ENCODE data around the gene ABL2. TPM values are rescaled to one million over a fixed set of nuclear protein-coding genes. Genes with fewer than 3 reads are reported as not detected.

The ABL2 gene
- total RNA-seq, 1 donor from 2014 or later, result 35.8 TPM

DNA sequence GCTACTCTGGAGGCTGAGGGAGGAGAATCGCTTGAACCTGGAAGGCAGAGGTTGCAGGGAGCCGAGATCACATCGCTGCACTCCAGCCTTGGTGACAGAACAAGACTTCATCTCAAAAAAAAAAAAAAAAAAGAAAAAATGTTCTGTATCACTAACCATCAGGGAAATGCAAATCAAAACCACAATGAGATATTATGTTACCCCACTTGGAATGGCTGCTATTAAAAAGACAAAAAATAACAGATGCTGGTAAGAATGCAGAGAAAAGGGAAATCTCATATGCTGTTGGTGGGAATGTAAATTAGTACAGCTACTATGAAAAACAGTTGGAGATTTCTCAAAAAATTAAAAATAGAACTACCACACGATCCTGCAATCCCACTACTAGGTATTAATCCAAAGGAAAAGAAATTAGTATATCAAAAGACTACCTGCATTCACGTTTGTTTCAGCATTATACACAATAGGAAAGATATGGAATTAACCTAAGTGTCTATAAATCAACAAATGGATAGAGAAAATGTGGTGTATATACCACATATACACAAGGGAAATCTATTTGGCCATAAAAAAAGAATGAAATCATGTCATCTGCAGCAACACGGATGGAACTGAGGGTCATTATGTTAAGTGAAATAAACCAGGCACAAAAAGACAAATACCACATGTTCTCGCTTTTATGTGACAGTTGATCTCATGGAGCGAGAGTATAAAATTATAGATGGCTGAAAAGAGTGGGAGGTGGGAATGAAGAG, 62.6 kb downstream of the ABL2 start:
- FAIRE-seq (no peak), DNase-seq (ENCODE audit: low read depth) (no peak)
- TF ChIP-seq, protein P1, sequence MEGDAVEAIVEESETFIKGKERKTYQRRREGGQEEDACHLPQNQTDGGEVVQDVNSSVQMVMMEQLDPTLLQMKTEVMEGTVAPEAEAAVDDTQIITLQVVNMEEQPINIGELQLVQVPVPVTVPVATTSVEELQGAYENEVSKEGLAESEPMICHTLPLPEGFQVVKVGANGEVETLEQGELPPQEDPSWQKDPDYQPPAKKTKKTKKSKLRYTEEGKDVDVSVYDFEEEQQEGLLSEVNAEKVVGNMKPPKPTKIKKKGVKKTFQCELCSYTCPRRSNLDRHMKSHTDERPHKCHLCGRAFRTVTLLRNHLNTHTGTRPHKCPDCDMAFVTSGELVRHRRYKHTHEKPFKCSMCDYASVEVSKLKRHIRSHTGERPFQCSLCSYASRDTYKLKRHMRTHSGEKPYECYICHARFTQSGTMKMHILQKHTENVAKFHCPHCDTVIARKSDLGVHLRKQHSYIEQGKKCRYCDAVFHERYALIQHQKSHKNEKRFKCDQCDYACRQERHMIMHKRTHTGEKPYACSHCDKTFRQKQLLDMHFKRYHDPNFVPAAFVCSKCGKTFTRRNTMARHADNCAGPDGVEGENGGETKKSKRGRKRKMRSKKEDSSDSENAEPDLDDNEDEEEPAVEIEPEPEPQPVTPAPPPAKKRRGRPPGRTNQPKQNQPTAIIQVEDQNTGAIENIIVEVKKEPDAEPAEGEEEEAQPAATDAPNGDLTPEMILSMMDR (IDR thresholded peaks at IDR 0.05; ENCODE audit: insufficient read depth, low read length, severe bottlenecking), result no peak
- Histone ChIP-seq H3K36me3 (ENCODE audit: control insufficient read depth, insufficient read depth, low read length) (no peaks in the 10 kb centered on the region), H3K27me3 (ENCODE audit: control insufficient read depth, insufficient read depth, low read length) (no peaks in the 10 kb centered on the region), H3K4me3 (ENCODE audit: low read depth, low read length) (no peak overlapping the region)

DNA sequence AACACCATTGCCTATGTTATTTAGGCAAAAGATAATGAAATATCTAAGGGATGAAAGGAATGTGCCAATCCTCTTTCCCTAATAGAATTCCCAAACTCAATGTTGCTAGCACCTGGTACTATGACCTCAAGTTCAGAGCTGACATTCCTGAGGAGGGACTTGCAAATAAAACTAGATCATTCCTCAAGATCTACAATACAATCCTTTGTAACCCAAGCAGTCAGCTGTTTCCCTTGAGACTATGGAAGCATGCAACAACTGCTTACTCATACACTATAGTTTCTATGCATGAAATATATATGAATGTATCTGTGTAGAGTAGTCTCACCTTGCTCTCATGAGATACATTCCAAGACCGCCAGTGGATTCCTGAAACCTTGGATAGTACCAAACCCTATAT, 65.0 kb downstream of the ABL2 start:
- peak; percentile 71 for DNase-seq (ENCODE audit: low read depth)
- TF ChIP-seq, protein P1 (IDR thresholded peaks at IDR 0.05; ENCODE audit: insufficient read depth, low read length, severe bottlenecking), result no peak

DNA sequence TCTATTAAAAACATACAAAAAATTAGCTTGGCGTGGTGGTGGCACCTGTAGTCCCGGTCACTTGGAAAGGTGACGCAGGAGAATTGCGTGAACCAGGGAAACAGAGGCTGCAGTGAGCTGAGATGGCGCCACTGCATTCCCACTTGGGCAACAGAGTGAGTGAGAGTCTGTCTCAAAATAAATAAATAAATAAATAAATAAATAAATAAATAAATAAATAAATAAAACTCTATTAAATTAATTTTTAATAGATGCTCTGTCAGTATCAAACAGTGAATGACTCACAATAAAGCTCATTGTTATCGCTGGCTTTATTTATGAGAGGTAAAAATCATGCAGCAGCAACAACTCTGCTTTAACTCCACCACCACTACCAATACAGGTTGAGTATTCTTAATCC, 72.8 kb downstream of the ABL2 start:
- FAIRE-seq, result no peak
- Histone ChIP-seq H3K4me3 (ENCODE audit: low read depth, low read length) (no peak overlapping the region), H3K27me3 (ENCODE audit: control insufficient read depth, insufficient read depth, low read length) (no peaks in the 10 kb centered on the region), H3K36me3 (ENCODE audit: control insufficient read depth, insufficient read depth, low read length) (no peaks in the 10 kb centered on the region)
- TF ChIP-seq, protein P1 (IDR thresholded peaks at IDR 0.05; ENCODE audit: insufficient read depth, low read length, severe bottlenecking), result no peak
- DNase-seq (ENCODE audit: low read depth), result no peak

More for the DNA sequence above, 65.0 kb downstream of the ABL2 start:
- Histone ChIP-seq H3K27me3 (ENCODE audit: control insufficient read depth, insufficient read depth, low read length) (no peaks in the 10 kb centered on the region), H3K36me3 (ENCODE audit: control insufficient read depth, insufficient read depth, low read length) (no peaks in the 10 kb centered on the region), H3K4me3 (ENCODE audit: low read depth, low read length) (no peak overlapping the region)
- FAIRE-seq, result no peak

DNA sequence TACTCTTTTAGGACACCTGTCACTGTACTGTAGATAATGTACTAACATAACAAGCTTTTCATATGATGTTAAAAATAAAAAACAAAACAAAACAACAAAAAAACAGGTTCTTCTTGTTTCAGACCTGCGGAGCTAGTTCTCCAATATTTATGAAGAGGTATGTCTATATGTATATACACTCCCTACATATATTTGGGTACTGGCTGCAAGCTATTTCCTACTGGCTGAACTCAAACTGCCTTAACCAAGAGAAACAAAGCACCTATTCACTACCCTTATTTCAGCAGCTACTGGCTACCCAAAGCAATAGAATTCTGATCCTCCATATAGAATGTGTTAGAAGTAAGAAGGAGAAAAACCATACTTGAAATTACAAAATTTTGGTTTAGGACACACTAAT, 73.5 kb downstream of the ABL2 start:
- Histone ChIP-seq H3K27me3 (ENCODE audit: control insufficient read depth, insufficient read depth, low read length) (no peaks in the 10 kb centered on the region), H3K4me3 (ENCODE audit: low read depth, low read length) (no peak overlapping the region), H3K36me3 (ENCODE audit: control insufficient read depth, insufficient read depth, low read length) (no peaks in the 10 kb centered on the region)
- no peak for FAIRE-seq
- TF ChIP-seq, protein P1 (IDR thresholded peaks at IDR 0.05; ENCODE audit: insufficient read depth, low read length, severe bottlenecking), result no peak
- no peak for DNase-seq (ENCODE audit: low read depth)

DNA sequence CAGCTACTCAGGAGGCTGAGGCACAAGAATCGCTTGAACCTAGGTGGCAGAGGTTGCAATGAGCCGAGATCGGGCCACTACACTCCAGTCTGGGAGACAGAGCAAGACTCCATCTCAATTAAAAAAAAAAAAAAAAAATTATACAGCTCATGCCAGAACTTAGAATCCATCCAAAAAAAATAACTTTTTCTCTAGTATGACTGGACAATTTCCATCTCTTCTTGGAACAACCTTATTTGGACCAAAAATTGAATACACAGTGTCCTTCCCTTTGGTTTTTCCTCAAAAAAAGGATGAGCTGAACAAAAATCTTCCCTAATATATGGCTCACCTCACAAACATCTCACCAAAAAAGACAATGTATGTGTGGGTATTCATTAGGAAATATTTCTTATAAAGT, 73.9 kb downstream of the ABL2 start:
- Histone ChIP-seq H3K27me3 (ENCODE audit: control insufficient read depth, insufficient read depth, low read length) (no peaks in the 10 kb centered on the region), H3K36me3 (ENCODE audit: control insufficient read depth, insufficient read depth, low read length) (no peaks in the 10 kb centered on the region), H3K4me3 (ENCODE audit: low read depth, low read length) (no peak overlapping the region)
- no peak for DNase-seq (ENCODE audit: low read depth)
- FAIRE-seq, result no peak
- TF ChIP-seq, protein P1 (IDR thresholded peaks at IDR 0.05; ENCODE audit: insufficient read depth, low read length, severe bottlenecking), result no peak

DNA sequence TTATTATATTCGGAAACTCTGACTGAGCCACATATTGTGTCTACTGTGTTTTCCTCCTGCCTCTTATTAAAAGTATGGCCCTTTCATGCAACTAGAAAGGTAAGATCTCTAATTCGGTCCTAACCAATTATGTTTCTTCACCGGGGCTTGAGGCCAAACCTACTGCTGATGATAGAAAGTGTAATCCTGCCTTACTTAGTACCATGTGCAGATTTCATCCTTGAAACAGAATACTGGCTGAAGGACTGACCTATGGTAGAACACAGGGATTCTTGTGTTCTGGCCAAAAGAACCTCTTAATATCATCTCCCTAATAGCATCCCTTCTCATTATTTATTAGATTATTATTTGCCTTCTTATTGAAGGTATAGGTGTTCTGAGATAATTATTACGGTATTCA, 75.0 kb downstream of the ABL2 start:
- DNase-seq (ENCODE audit: low read depth) (no peak), FAIRE-seq (no peak)
- H3K4me3 ChIP-seq (ENCODE audit: low read depth, low read length), result no peak overlapping the region
- no peaks in the 10 kb centered on the region for H3K27me3 ChIP-seq (ENCODE audit: control insufficient read depth, insufficient read depth, low read length)
- TF ChIP-seq, protein P1 (IDR thresholded peaks at IDR 0.05; ENCODE audit: insufficient read depth, low read length, severe bottlenecking), result no peak
- H3K36me3 ChIP-seq (ENCODE audit: control insufficient read depth, insufficient read depth, low read length), result no peaks in the 10 kb centered on the region
